Measurements from ENCODE around the gene PABPN1L.
"Not testable (repeated sequence)": the region's sequence is repeated elsewhere in the genome, so short reads cannot be mapped to it uniquely, and the experiment has no call there.

- not testable (repeated sequence) for TF ChIP-seq POLR2AphosphoS5, CTCF, POLR2A (IDR thresholded peaks at IDR 0.05)
These were observed 27.8 kb upstream of the PABPN1L start for GRCh38 chr16:88894266-88894665.

Measured in sigmoid colon (tissue), 4 donors.